GM12875 (cell line): Measurements from ENCODE around the gene TNNC1.
A peak's percentile ranks its signal among the peaks of the same experiment; 100 is the strongest.

Experiments used
- H3K4me3 ChIP-seq: one replicate; pipeline ENCODE4 v1.5.1; 2011; ENCODE audit warnings: low read depth, low read length, control low read depth
- TF ChIP-seq, protein P1 (sequence below): IDR thresholded peaks from 2 replicates; pipeline ENCODE4 v1.5.1; 2011; ENCODE audit warnings: low read depth, mild to moderate bottlenecking, control low read depth, inconsistent platforms, low read length, moderate library complexity, borderline replicate concordance; ENCODE audit not compliant: insufficient read depth

Gene TNNC1

DNA sequence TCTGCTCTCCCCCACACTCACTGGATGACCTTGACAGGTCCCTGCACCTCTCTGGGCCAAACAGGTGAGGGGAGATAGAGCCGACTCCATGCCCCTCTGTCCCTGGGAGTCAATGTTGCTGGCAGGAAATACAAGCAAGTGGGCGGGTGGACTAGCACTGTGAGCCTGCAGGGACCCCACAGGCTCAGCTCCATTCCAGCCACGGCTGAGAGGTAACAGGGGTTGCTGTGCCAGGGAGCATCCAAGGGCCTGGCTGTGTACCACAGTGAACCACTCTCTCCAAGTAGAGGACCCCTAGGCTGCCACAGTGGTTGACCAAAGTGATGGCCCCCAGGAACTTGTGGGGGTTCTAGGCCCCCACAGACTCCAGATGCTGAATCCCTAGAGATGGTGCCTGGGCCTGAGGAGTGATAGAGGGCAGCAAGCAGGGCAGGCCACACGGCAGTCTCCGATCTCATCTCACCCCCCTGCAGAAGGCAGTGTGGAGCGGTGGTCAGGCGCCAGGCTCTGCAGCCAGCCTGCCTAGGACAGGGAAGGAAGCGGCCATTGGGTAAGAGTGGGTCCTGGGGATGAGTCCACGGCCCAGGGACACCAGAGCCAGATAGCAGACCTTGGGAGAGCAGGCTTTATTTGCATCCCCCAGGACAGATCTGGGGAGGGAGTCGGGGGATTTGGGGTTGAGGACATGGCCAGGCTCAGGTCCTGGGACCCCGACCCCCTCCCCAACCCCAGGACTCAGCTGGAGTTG, 3.2 kb downstream of the TNNC1 start:
- no peak overlapping the region for H3K4me3 ChIP-seq
- TF ChIP-seq, protein P1, sequence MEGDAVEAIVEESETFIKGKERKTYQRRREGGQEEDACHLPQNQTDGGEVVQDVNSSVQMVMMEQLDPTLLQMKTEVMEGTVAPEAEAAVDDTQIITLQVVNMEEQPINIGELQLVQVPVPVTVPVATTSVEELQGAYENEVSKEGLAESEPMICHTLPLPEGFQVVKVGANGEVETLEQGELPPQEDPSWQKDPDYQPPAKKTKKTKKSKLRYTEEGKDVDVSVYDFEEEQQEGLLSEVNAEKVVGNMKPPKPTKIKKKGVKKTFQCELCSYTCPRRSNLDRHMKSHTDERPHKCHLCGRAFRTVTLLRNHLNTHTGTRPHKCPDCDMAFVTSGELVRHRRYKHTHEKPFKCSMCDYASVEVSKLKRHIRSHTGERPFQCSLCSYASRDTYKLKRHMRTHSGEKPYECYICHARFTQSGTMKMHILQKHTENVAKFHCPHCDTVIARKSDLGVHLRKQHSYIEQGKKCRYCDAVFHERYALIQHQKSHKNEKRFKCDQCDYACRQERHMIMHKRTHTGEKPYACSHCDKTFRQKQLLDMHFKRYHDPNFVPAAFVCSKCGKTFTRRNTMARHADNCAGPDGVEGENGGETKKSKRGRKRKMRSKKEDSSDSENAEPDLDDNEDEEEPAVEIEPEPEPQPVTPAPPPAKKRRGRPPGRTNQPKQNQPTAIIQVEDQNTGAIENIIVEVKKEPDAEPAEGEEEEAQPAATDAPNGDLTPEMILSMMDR: no peak

DNA sequence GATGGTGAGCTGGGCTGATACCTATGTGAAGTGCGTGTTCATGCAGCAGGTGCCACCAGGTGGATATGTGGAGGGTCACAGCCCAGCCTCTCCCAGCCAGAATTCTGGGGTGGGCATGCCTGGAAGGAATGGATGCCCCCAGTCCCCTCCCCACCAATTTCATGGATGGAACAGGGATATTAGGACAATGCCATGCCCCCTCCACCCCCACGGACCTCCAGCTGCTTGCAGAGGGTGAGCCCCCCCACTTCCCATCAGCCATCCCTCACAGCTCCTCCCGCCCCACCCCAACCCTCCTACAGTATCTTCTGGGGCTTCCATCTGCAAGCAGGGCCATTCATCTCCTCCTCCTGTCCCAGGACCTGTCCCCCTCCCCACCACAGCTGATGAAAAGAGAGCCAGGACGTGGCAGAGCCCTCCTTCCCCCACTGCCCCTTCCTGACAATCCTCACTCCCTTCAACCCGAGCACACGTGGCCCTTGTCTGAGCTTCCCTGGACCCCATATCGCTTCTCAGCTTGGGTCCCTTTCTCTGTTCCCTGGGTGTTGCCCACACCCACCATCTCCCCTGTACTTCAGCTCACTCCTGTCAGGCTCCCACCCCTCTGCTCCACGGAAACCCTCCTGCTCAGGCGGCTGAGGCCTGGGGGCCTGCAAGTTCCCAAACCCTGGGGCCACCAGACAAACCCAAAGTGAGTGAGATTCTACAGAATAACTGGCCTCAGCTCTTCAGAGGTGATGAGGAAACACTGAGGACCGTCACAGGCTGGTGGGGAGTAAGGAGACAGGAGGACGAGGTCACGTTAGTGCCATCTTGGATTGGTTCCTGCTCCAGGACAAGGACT, 6.1 kb downstream of the TNNC1 start:
- TF ChIP-seq, protein P1: no peak
- H3K4me3 ChIP-seq: no peak overlapping the region

- H3K4me3 ChIP-seq: no peak overlapping the region
- TF ChIP-seq, protein P1: peak; percentile 100
Measured at GRCh38 chr3:52446631-52447511, 7.0 kb downstream of the TNNC1 start.

- no peak overlapping the region for H3K4me3 ChIP-seq
- TF ChIP-seq, protein P1: no peak
Measured at GRCh38 chr3:52446042-52446441, 7.8 kb downstream of the TNNC1 start.

DNA sequence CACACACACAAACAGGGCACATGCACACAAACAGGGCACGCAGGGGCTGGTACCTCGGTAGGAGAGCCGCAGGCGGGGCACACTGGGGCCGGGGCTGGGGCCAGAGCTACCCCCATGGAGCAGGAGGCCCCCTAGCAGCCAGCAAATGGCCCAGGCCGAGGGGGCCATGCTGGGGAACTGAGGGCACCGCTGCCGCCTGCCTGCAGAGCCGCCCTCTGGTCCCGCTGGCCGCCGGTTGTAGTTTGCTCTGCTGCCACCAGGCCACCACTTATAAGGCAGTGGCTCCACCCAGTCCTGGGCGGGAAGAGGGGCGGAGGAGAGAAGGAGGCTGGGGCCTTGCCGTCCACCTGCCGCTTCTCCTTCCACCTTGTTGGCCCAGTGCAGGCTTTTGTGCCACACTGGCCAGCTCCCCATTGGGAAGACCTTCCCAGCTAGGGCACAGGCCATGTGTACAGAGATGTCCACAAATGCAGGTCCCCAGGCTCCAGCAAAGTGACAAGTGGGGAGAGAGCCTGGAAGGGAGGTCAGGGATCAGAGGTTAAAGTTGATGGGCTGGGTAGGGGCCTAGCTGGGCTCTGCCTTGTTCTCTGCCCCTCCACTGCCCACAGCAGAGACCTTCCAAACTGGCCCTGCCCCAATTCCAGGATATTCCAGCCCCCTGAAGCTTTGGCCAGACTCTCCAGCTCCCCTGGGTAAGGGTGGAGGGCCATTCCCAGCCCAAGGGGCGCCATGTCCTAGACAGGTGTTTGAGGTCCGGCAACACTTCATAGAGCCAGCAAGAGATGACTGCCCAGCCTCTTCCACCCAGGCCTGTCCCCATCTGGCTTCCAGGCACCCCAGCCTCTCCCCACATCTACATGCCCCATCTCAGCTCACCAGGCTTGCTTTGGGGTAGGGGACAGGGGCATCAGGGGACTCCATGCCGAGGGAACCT, 8.7 kb downstream of the TNNC1 start, which contains the start of gene SEMA3G:
TSS of gene SEMA3G (minus strand) at position 244 of the 934 bp plus-strand sequence. CDS start at position 168, 76 bp downstream.
- no peak within 1 kb of the TSS for H3K4me3 ChIP-seq
- TF ChIP-seq, protein P1: peak; percentile 72
